Measurements from ENCODE around the gene NUP85. TPM values are rescaled to one million over a fixed set of nuclear protein-coding genes. Genes with fewer than 3 reads are reported as not detected.
"Not testable (repeated sequence)": the region's sequence is repeated elsewhere in the genome, so short reads cannot be mapped to it uniquely, and the experiment has no call there.

NUP85 gene
- total and polyA plus RNA-seq, 8 donors, result 21.0 to 105 (median 25.3) TPM

DNA sequence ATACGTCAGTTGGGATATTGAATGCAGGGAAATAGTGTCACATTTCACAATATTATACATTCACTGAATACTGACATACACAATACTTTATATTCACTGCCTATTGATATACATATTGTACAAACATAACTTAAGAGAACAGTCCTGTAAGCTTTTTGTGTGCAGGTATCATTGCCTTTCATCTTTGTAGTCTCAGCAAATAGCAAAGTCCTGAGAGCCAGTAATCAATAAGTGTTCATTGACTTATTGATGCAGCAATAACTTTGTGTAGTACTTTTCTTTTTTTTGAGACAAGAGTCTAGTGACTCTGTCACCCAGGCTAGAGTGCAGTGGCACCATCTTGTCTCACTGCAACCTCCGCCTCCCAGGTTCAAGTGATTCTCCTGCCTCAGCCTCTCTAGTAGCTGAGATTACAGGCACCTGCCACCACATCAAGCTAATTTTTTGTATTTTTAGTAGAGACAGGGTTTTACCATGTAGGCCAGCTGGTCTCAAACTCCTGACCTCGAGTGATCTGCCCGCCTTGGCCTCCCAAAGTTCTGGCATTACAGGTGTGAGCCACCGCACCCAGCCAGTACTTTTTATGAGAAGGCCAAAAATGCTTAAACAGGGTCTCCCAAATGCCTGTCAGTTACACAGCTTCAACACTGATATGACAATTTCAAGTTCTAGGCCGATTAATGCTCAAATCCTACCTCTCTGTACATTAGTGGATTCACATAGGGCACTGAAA lies 5.4 kb upstream of the NUP85 start:
- no peaks in the 10 kb centered on the region for H3K36me3 ChIP-seq
- intact Hi-C loops (cut with DNase I), result no loop called here
- no peaks in the 10 kb centered on the region for H3K9me3 ChIP-seq
- TF ChIP-seq, protein P1, sequence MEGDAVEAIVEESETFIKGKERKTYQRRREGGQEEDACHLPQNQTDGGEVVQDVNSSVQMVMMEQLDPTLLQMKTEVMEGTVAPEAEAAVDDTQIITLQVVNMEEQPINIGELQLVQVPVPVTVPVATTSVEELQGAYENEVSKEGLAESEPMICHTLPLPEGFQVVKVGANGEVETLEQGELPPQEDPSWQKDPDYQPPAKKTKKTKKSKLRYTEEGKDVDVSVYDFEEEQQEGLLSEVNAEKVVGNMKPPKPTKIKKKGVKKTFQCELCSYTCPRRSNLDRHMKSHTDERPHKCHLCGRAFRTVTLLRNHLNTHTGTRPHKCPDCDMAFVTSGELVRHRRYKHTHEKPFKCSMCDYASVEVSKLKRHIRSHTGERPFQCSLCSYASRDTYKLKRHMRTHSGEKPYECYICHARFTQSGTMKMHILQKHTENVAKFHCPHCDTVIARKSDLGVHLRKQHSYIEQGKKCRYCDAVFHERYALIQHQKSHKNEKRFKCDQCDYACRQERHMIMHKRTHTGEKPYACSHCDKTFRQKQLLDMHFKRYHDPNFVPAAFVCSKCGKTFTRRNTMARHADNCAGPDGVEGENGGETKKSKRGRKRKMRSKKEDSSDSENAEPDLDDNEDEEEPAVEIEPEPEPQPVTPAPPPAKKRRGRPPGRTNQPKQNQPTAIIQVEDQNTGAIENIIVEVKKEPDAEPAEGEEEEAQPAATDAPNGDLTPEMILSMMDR (IDR thresholded peaks at IDR 0.05), result no peak
- FAIRE-seq (no peak), ATAC-seq (no peak), DNase-seq (no peak)
- H3K27me3 ChIP-seq, result no peaks in the 10 kb centered on the region
- no peak overlapping the region for H3K4me3 ChIP-seq
- WGBS, 2 donors, result 81 to 87% methylated on average over 6 of the region's 6 CpGs
- H3K27ac ChIP-seq, result no peak overlapping the region
- no peaks in the 10 kb centered on the region for H3K4me1 ChIP-seq

DNA sequence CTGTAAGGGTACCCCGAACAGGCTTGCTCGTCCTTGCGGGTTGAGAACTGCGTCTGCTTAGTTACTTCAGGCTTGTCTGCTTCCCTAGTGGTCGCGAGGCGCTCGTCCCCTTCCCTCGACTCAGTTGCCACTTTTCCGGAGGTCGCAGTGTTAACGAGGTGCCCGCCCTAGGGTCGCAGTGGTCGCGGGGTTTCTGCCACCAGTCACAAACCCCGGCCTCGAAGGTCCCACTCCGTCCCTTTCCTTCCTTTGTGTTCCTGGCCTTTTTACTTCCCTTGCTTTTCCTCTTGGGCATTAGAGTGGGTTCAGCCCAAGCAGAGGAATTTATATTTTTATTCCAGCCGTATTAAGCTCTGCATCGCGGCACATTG lies 299 bp downstream of the NUP85 start:
- ATAC-seq, result no peak

DNA sequence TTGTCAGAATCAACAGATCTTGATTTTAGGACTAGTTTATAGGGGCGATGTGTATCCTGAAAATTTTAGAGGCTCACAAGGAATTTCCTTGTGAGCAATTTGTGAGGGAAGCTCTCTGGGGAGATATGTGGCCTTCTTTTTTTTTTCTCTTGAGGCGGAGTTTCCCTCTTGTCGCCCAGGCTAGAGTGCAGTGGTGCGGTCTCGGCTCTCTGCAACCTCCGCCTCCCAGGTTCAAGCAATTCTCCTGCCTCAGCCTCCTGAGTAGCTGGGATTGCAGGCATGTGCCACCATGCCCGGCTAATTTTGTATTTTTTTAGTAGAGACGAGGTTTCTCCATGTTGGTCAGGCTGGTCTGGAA lies 1.6 kb downstream of the NUP85 start:
- H3K9me3 ChIP-seq; intact Hi-C loops (cut with DNase I); ATAC-seq; FAIRE-seq; H3K27me3 ChIP-seq; DNase-seq; H3K4me1 ChIP-seq; H3K27ac ChIP-seq: not testable (repeated sequence)
- WGBS, 2 donors, result 86% methylated on average over 8 of the region's 8 CpGs
- Histone ChIP-seq H3K4me3 (peak overlapping the region in 1 of 4 donors; percentile 77), H3K36me3 (peaks cover 0 to 13% (median 4%) of the 10 kb centered on the region in 3 donors)

More for the DNA sequence above, 299 bp downstream of the NUP85 start:
- Histone ChIP-seq H3K36me3 (peaks cover 0 to 4% (median 0%) of the 10 kb centered on the region in 3 donors), H3K9me3 (no peaks in the 10 kb centered on the region), H3K4me3 (peak overlapping the region; percentile 62 to 99 (median 84)), H3K27ac (peak overlapping the region; percentile 91 to 97 (median 93)), H3K4me1 (peaks cover 0 to 8% (median 0%) of the 10 kb centered on the region in 3 donors), H3K27me3 (no peaks in the 10 kb centered on the region)
- WGBS, 2 donors, result 0% methylated on average over 22 of the region's 22 CpGs
- TF ChIP-seq, protein P1 (IDR thresholded peaks at IDR 0.05), result no peak
- FAIRE-seq (no peak), DNase-seq (no peak)
- intact Hi-C loops (cut with DNase I), result no loop called here

DNA sequence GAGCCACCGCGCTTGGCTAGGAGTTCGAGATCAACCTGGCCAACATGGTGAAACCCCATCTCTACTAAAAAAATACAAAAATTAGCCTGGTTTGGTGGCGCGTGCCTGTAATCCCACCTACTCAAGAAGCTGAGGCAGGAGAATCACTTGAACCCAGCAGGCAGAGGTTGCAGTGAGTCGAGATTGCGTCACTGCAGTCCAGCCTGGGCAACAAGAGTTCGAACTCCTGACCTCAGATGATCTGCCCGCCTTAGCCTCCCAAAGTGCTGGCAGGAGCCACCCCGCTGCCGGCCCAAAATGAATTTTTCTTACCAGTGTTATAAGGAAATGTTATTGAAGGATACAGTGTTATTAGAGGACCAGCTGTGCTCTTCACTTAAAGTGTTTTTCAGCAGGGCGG lies 2.3 kb downstream of the NUP85 start:
- TF ChIP-seq, protein P1 (IDR thresholded peaks at IDR 0.05), result no peak
- intact Hi-C loops (cut with DNase I), result no loop called here
- DNase-seq, result no peak
- peaks cover 0 to 8% (median 0%) of the 10 kb centered on the region in 3 donors for H3K4me1 ChIP-seq
- no peak overlapping the region for H3K27ac ChIP-seq
- H3K9me3 ChIP-seq, result no peaks in the 10 kb centered on the region
- H3K4me3 ChIP-seq, result no peak overlapping the region
- no peak for ATAC-seq
- H3K36me3 ChIP-seq, result peaks cover 0 to 18% (median 4%) of the 10 kb centered on the region in 3 donors
- FAIRE-seq, result no peak
- WGBS, 2 donors, result 85 to 89% methylated on average over 12 of the region's 12 CpGs
- no peaks in the 10 kb centered on the region for H3K27me3 ChIP-seq

DNA sequence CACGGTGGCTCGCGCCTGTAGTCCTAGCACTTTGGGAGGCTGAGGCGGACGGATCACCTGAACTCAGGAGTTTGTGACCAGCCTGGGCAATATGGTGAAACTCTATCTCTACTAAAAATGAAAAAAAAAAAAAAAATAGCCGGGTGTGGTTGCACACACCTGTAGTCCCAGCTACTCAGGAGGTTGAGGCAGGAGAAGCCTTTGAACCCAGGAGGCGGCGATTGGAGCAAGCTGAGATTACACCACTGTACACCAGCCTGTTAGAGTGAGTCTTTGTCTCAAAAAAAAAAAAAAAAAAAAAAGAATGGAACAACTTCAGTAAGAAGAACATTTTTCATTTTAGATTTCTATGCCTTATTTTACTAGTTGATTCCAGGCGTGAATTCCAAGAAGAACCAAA lies 2.7 kb downstream of the NUP85 start:
- TF ChIP-seq, protein P1 (IDR thresholded peaks at IDR 0.05), result no peak
- Histone ChIP-seq H3K27me3 (no peaks in the 10 kb centered on the region), H3K27ac (no peak overlapping the region), H3K36me3 (peaks cover 0 to 22% (median 4%) of the 10 kb centered on the region in 3 donors), H3K4me1 (peaks cover 0 to 8% (median 0%) of the 10 kb centered on the region in 3 donors), H3K9me3 (no peaks in the 10 kb centered on the region), H3K4me3 (no peak overlapping the region)
- WGBS, 2 donors, result 88 to 94% methylated on average over 9 of the region's 9 CpGs
- intact Hi-C loops (cut with DNase I), result no loop called here
- FAIRE-seq, result no peak
- ATAC-seq, result no peak
- DNase-seq, result no peak
